Endothelial cell of umbilical vein (primary cell): ENCODE measurements around the gene CARMIL1. TPM values are rescaled to one million over a fixed set of nuclear protein-coding genes. Genes with fewer than 3 reads are reported as not detected.

Experiments
- BruUV-seq: library from RNA; stranded (reverse); fragments of 400-500 nt; replicated peaks from 2 replicates; lab custom pipeline; 2021; lab: Mats Ljungman, UMichigan
- CTCF ChIA-PET: fragments of 300-600, 350-600 bp; sonication (Branson Sonifier 250); formaldehyde crosslinking; loops from one replicate; lab custom pipeline; 2021; ENCODE audit warnings: antibody characterized with exemption, inconsistent platforms; lab: Charles Lee
- POLR2A ChIA-PET: fragments of 300-600, 350-600 bp; sonication (Branson Sonifier 250); formaldehyde crosslinking; loops from one replicate; lab custom pipeline; 2021; ENCODE audit warnings: antibody characterized with exemption, inconsistent platforms; lab: Charles Lee
- DNase-seq: peaks from one replicate; pipeline ENCODE4 v3.0.0-alpha.2; 2011; ENCODE audit warnings: low read depth, low spot score
- FAIRE-seq: peaks from 2 replicates; lab custom pipeline; 2011; peaks lifted over from hg19 to GRCh38; lab: Jason Lieb, UNC
- H2AFZ ChIP-seq: 2 replicates; pipeline ENCODE4 v1.6.0; 2012; ENCODE audit warnings: low read depth, low read length, control low read depth, inconsistent platforms
- H3K27ac ChIP-seq: 2 replicates; pipeline ENCODE4 v1.5.1; 2011; ENCODE audit warnings: low read depth, mild to moderate bottlenecking, control low read depth, low read length, moderate library complexity; ENCODE audit not compliant: insufficient read depth
- H3K27me3 ChIP-seq, 2 experiments: 2 replicates each; pipeline versions ENCODE4 v1.6.0 to v1.6.1; 2011; ENCODE audit warnings: low read length in 2 of 2, mixed read lengths in 1 of 2; ENCODE audit not compliant: control insufficient read depth in 2 of 2, insufficient read depth in 2 of 2
- H3K36me3 ChIP-seq, 2 experiments: 2 replicates in 1 of 2; 3 replicates in 1 of 2; pipeline ENCODE4 v1.5.1; 2011; ENCODE audit warnings: low read length in 2 of 2, mild to moderate bottlenecking in 1 of 2, moderate library complexity in 1 of 2; ENCODE audit not compliant: control insufficient read depth in 2 of 2, insufficient read depth in 2 of 2; ENCODE audit errors: extremely low read depth in 1 of 2
- H3K4me1 ChIP-seq: 3 replicates; pipeline ENCODE4 v1.5.1; 2011; ENCODE audit warnings: mild to moderate bottlenecking, low read length; ENCODE audit not compliant: control insufficient read depth, insufficient read depth; ENCODE audit errors: extremely low read depth
- H3K4me2 ChIP-seq: 2 replicates; pipeline ENCODE4 v1.6.1; 2011; ENCODE audit warnings: low read length, control low read depth, mixed read lengths; ENCODE audit not compliant: insufficient read depth
- H3K4me3 ChIP-seq, 3 experiments: fragments of 200-600 bp in 1 of 3; sonication (generic), shearing (Covaris generic) in 1 of 3; replicated peaks in 1 of 3; 2 replicates each; pipeline ENCODE4 v1.5.1; 2011 to 2016; ENCODE audit warnings: control low read depth in 3 of 3, low read length in 3 of 3, mild to moderate bottlenecking in 2 of 3, inconsistent platforms in 1 of 3, low read depth in 1 of 3, moderate library complexity in 1 of 3; ENCODE audit not compliant: insufficient read depth in 1 of 3
- H3K79me2 ChIP-seq: 2 replicates; pipeline ENCODE4 v1.6.0; 2012; ENCODE audit warnings: low read length, inconsistent platforms; ENCODE audit not compliant: control insufficient read depth, insufficient read depth
- H3K9ac ChIP-seq: replicated peaks from 2 replicates; pipeline ENCODE3; 2011; ENCODE audit warnings: low read length, control low read depth; ENCODE audit not compliant: insufficient read depth; ENCODE audit errors: extremely low read depth
- H3K9me1 ChIP-seq: replicated peaks from 3 replicates; pipeline ENCODE4 v1.6.0; 2011; ENCODE audit warnings: mild to moderate bottlenecking, low read length; ENCODE audit not compliant: control insufficient read depth, insufficient read depth; ENCODE audit errors: extremely low read depth
- H3K9me3 ChIP-seq: replicated peaks from 2 replicates; pipeline ENCODE4 v1.5.1; 2012; ENCODE audit warnings: low read length, inconsistent platforms; ENCODE audit not compliant: control insufficient read depth, insufficient read depth
- H4K20me1 ChIP-seq: replicated peaks from 2 replicates; pipeline ENCODE3; 2011; ENCODE audit warnings: mild to moderate bottlenecking, low read length; ENCODE audit not compliant: control insufficient read depth, insufficient read depth; ENCODE audit errors: extremely low read depth
- CTCF ChIP-seq, 2 donors: IDR thresholded peaks; 1 replicate in 1 of 2; 2 replicates in 1 of 2; pipeline ENCODE4 v1.5.1; 2011; ENCODE audit warnings: low read length in 2 of 2, mild to moderate bottlenecking in 2 of 2, moderate library complexity in 2 of 2, control low read depth in 1 of 2, inconsistent platforms in 1 of 2, low read depth in 1 of 2; ENCODE audit not compliant: insufficient read depth in 1 of 2; ENCODE audit errors: extremely low read depth in 1 of 2
- EZH2 ChIP-seq: IDR thresholded peaks from 2 replicates; pipeline ENCODE4 v1.6.1; 2012; ENCODE audit warnings: borderline replicate concordance, low read depth, mild to moderate bottlenecking, moderate library complexity, low read length, inconsistent platforms; ENCODE audit not compliant: severe bottlenecking
- FOS ChIP-seq: IDR thresholded peaks from 2 replicates; pipeline ENCODE4 v1.6.1; 2011; ENCODE audit warnings: mild to moderate bottlenecking, low read length, moderate library complexity, borderline replicate concordance; ENCODE audit not compliant: insufficient read depth
- GATA2 ChIP-seq: IDR thresholded peaks from 2 replicates; pipeline ENCODE4 v1.7.0; 2011; ENCODE audit warnings: low read depth, mild to moderate bottlenecking, moderate library complexity, mixed read lengths, low read length; ENCODE audit not compliant: insufficient read length, insufficient read depth
- JUN ChIP-seq: IDR thresholded peaks from 2 replicates; pipeline ENCODE4 v1.6.1; 2011; ENCODE audit warnings: borderline replicate concordance, low read depth; ENCODE audit not compliant: insufficient read length, insufficient read depth
- MYC ChIP-seq: IDR thresholded peaks from one replicate; pipeline ENCODE4 v1.6.1; 2011; ENCODE audit warnings: mild to moderate bottlenecking, low read depth, low read length
- POLR2A ChIP-seq: IDR thresholded peaks from 2 replicates; pipeline ENCODE4 v1.6.1; 2012; ENCODE audit warnings: low read depth, mild to moderate bottlenecking, control low read depth, low read length
- dilution Hi-C: fragments of 300-500 bp; cut with MboI; formaldehyde crosslinking; loops from one replicate; pipeline ENCODE4 v1.15.0; 2019; ENCODE audit warnings: low sequenced_read_pairs; ENCODE audit not compliant: extremely low pct_ligation_motif_present
- intact Hi-C: fragments of 100-400 bp; cut with micrococcal nuclease; formaldehyde crosslinking; loops from one replicate; pipeline ENCODE4 v1.10.0; 2022
- polyA plus RNA-seq, 4 experiments: library from polyadenylated mRNA; depleted of rRNA in 3 of 4; stranded (reverse) in 3 of 4; unstranded in 1 of 4; fragments of >200 nt; gene quantifications; 2 replicates each; pipeline versions ENCODE4 v1.2.1 to v1.2.3, GENCODE V29; 2011 to 2012; ENCODE audit warnings: missing spikeins in 1 of 4
- total RNA-seq: library from RNA; stranded (reverse); gene quantifications from 2 replicates; pipeline ENCODE4 v1.2.3, GENCODE V29; 2021
- TF ChIP-seq, protein P1 (sequence below): IDR thresholded peaks from 2 replicates; pipeline ENCODE4 v1.6.1; 2011; ENCODE audit not compliant: insufficient read depth, insufficient read length

Gene CARMIL1
- total and polyA plus RNA-seq, 2 donors (not counting 3 experiments of a cell fraction or from before 2014, with no cell fraction given): 1.3 to 8.7 TPM

GRCh38 chr6:25446830-25447569, 167.8 kb downstream of the CARMIL1 start:
- Histone ChIP-seq H4K20me1 (no peaks in the 10 kb centered on the region), H3K4me3 (no peak overlapping the region), H3K36me3 (no peaks in the 10 kb centered on the region), H3K4me2 (no peak overlapping the region), H3K27me3 (no peaks in the 10 kb centered on the region), H3K4me1 (peaks cover 14% of the 10 kb centered on the region), H3K79me2 (no peaks in the 10 kb centered on the region), H2AFZ (no peak overlapping the region), H3K9me3 (no peaks in the 10 kb centered on the region), H3K27ac (no peak overlapping the region), H3K9me1 (no peaks in the 10 kb centered on the region), H3K9ac (no peak overlapping the region)
- intact Hi-C loops (no loop called here), dilution Hi-C loops (no loop called here)
- ChIA-PET CTCF (no interaction called here), POLR2A (no interaction called here)
- FAIRE-seq: no peak
- TF ChIP-seq FOS (no peak), EZH2 (no peak), MYC (no peak), JUN (no peak), POLR2A (no peak), GATA2 (no peak), CTCF (IDR thresholded peaks at IDR 0.05; ENCODE audit: extremely low read depth in 1 of 2, insufficient read depth in 1 of 2, low read depth in 1 of 2, low read length in 2 of 2) (no peak)
- TF ChIP-seq, protein P1, sequence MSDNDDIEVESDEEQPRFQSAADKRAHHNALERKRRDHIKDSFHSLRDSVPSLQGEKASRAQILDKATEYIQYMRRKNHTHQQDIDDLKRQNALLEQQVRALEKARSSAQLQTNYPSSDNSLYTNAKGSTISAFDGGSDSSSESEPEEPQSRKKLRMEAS: no peak
- no peak for DNase-seq
- BruUV-seq: no TSS peak
